ENCODE measurements around the gene SARDH. TPM values are rescaled to one million over a fixed set of nuclear protein-coding genes. Genes with fewer than 3 reads are reported as not detected.

Gene SARDH
- total and polyA plus RNA-seq, 2 of the 8 experiments (the other 6 are each of a cell fraction or from before 2014, with no cell fraction given) = 6.4 to 7.4 TPM

- Histone ChIP-seq H2BK120ac (replicated peaks; ENCODE audit: low read depth, low read length) (no peak overlapping the region), H3K18ac (ENCODE audit: extremely low read depth, low read length) (no peak overlapping the region), H3K79me1 (ENCODE audit: low read depth, low read length) (no peaks in the 10 kb centered on the region; the same call in 1 of the 2 replicates), H3K4me1 (replicated peaks in 1 of 4; ENCODE audit: control insufficient read depth in 3 of 4, insufficient read depth in 4 of 4, low read length in 3 of 4) (peaks cover 0 to 5% (median 0%) of the 10 kb centered on the region in 4 experiments; a peak in 2 of 7 replicates), H4K5ac (ENCODE audit: insufficient read length, low read depth, low read length) (no peak overlapping the region), H2BK15ac (ENCODE audit: low read length) (no peak overlapping the region), H2BK20ac (ENCODE audit: low read length) (no peak overlapping the region), H3K14ac (ENCODE audit: insufficient read length) (no peak overlapping the region), H2BK12ac (ENCODE audit: low read depth, low read length) (no peak overlapping the region), H4K8ac (ENCODE audit: extremely low read depth, insufficient read depth, low read length) (no peak overlapping the region), H3K9ac (replicated peaks in 1 of 4; ENCODE audit: extremely low read depth in 1 of 4, low read depth in 3 of 4, low read length in 3 of 4) (no peak overlapping the region), H2AK5ac (ENCODE audit: low read depth, low read length) (no peak overlapping the region), H4K91ac (replicated peaks; ENCODE audit: insufficient read length, low read length) (no peak overlapping the region), H4K20me1 (replicated peaks in 1 of 2; ENCODE audit: control insufficient read depth in 1 of 2, insufficient read depth in 2 of 2, low read length in 2 of 2) (no peaks in the 10 kb centered on the region), H3K56ac (replicated peaks; ENCODE audit: insufficient read length, low read depth, low read length) (no peak overlapping the region), H3K36me3 (ENCODE audit: control insufficient read depth in 2 of 4, insufficient read depth in 4 of 4, low read length in 3 of 4) (no peaks in the 10 kb centered on the region), H3K4ac (replicated peaks; ENCODE audit: insufficient read length, low read depth, low read length) (no peak overlapping the region), H3K27ac (ENCODE audit: low read depth, low read length) (no peak overlapping the region), H3K9me3 (ENCODE audit: insufficient read depth in 2 of 2, low read depth in 1 of 2, low read length in 1 of 2) (no peaks in the 10 kb centered on the region), H3K4me3 (ENCODE audit: extremely low read depth in 1 of 4, insufficient read depth in 2 of 4, low read depth in 3 of 4, low read length in 4 of 4) (no peak overlapping the region), H3K79me2 (ENCODE audit: control insufficient read depth in 1 of 2, insufficient read depth in 2 of 2, low read length in 2 of 2) (no peaks in the 10 kb centered on the region), H3K23ac (ENCODE audit: insufficient read length) (no peak overlapping the region), H3K27me3 (replicated peaks in 1 of 4; ENCODE audit: control insufficient read depth in 3 of 4, extremely low read depth in 1 of 4, insufficient read depth in 3 of 4, low read length in 3 of 4) (no peaks in the 10 kb centered on the region), H3K23me2 (ENCODE audit: low read depth, low read length) (0 out of 2 replicates have a peak, but pooled peaks cover 1% of the 10 kb centered on the region), H3K4me2 (ENCODE audit: insufficient read depth in 1 of 2, low read depth in 2 of 2, low read length in 2 of 2) (no peak overlapping the region), H2BK5ac (ENCODE audit: low read depth, low read length) (no peak overlapping the region), H2AFZ (ENCODE audit: low read length) (no peak overlapping the region)
- WGBS, 2 experiments (ENCODE audit: extremely low coverage in 1 of 2, insufficient coverage in 1 of 2, insufficient read length in 1 of 2, insufficient replicate concordance in 2 of 2, low coverage in 1 of 2, low lambda C conversion rate in 2 of 2, missing lambda C conversion rate in 1 of 2) = 92% methylated on average over 7 of the region's 7 CpGs; no CpG with 5 or more reads in 1 of the 2 experiments
- DNase-seq (ENCODE audit: low read depth in 1 of 2, low spot score in 2 of 2) (no peak), FAIRE-seq (no peak)
- POLR2A ChIA-PET (ENCODE audit: partially characterized antibody) = no interaction called here
- TF ChIP-seq SP1 (IDR thresholded peaks at IDR 0.05; ENCODE audit: low read depth, low read length) (no peak), NRF1 (IDR thresholded peaks at IDR 0.05; ENCODE audit: low read depth, low read length) (no peak), HDAC2 (IDR thresholded peaks at IDR 0.05; ENCODE audit: borderline replicate concordance in 1 of 2, low read depth in 2 of 2, low read length in 2 of 2) (0 out of 4 replicates have a peak, but pooled peaks of 1 of the 2 experiments have one; percentile 64), KDM1A (IDR thresholded peaks at IDR 0.05; ENCODE audit: borderline replicate concordance, low read length) (peak; percentile 91), TBP (IDR thresholded peaks at IDR 0.05; ENCODE audit: low read depth, low read length) (no peak), MAX (IDR thresholded peaks at IDR 0.05) (no peak), BRCA1 (IDR thresholded peaks at IDR 0.05; ENCODE audit: low read depth, low read length) (no peak), SP2 (IDR thresholded peaks at IDR 0.05; ENCODE audit: low read length) (no peak), BACH1 (IDR thresholded peaks at IDR 0.05; ENCODE audit: low read length) (no peak), CREB1 (IDR thresholded peaks at IDR 0.05) (no peak), HDAC6 (IDR thresholded peaks at IDR 0.05; ENCODE audit: low read depth, low read length) (no peak)
- CTCF ChIA-PET (ENCODE audit: partially characterized antibody) = interaction anchor here (3.4 kb wide), 1 partner anchor 13 kb away, joined by 11 read pairs; the partner anchor contains the start of gene DBH
Observed at GRCh38 chr9:133649194-133649593, 89.0 kb downstream of the SARDH start.
